NCI-H1092 (cell line): ENCODE results near the gene STK33.
"Not testable (repeated sequence)": the region's sequence is repeated elsewhere in the genome, so short reads cannot be mapped to it uniquely, and the experiment has no call there.

ENCODE experiments used
- DNase-seq: peaks from one replicate; lab custom pipeline; 2025; lab: John Stamatoyannopoulos, UW

Gene STK33

DNA sequence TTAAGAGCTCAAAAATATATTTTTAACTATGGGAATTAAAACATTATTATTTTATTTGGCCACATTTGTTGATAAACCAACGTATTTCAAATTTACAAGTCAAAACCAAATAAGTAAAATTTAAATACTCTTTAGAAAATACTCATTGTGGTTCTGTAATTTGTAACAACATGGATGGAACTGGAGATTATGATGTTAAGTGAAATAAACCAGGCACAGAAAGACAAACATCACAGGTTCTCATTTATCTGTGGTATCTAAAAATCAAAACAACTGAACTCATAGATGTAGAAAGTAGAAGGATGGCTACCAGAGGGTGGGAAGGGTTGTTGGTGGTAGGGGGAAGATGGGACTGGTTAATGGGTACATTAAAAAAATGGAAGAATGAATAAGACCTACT is 50.8 kb downstream of the STK33 start:
- DNase-seq, result no peak

DNA sequence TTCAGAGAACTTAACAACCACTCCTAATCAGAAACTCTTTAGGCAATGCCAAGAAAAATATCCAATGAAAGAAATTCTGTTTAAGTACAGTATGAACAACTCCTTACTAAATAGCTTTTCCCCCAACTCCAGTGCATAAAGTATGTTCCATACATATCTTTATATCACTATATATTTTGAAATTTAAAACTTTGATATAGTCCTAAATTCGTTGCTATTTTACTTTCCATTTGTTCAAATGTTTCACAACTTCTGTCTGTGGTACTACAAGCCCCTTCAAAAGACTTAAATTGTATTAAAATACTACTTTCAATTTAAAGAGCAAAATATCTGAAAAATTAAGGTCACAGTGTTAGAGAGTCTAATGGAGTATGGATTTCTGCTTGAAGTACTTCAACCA is 52.6 kb downstream of the STK33 start:
- DNase-seq, result no peak

- no peak for DNase-seq
These were observed 60.7 kb downstream of the STK33 start for GRCh38 chr11:8533332-8533731.

DNA sequence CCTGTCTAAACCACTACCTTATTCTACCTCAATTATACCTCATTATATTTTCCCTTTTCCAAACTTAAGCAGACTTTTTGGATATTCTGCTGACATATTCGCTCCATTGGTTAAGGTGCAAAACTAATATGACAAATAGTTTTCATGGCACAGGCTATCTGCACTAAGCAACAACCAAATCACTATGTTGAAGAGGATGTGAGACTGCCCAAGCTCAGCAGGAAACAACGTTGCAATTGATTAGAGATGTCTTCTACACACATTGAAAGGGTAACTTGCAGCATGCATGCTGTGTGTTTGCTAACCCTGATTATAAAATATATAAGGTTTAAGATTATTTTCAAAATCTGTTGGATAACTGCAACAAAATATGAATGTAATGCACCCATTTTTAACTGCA is 61.6 kb downstream of the STK33 start:
- no peak for DNase-seq

DNA sequence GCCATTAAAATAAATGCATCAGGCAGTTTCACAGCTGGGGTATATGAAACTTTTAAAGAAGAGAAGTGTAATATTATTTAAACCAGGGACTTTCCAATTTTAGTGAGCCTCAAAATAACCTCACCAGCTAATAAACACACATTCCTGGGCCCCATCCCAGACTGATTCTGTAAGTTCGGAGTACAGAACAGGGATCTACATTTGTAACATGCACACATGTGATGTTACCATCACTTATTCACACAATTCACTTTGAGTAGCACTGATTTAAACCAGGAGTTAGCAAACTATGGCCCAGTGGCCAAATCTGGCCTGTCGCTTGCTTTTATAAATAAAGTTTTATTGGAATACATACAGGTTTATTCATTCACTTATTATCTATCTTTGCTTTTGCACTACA is 62.0 kb downstream of the STK33 start:
- no peak for DNase-seq

DNA sequence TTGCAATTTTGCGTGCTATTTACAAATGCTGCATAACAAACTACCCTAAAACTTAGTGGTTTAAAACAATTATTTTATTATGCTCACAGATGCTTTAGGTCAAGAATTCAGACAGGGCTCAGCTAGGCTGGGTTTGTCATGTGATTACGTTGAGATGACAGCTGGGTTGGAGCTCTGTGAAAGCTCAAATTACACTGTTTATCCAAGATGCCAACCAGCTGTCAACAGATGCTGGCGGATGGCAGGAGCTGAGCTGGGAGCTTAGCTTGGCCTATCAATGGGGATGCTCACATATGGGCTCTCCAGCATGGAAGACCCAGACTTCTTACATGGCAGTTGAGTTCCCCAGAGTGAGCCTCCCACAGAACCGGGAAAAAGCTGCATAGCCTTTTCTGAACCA is 62.7 kb downstream of the STK33 start:
- DNase-seq, result peak; percentile 72

GRCh38 chr11:8527939-8528338 is 66.1 kb downstream of the STK33 start:
- DNase-seq, result no peak

- DNase-seq, result no peak
These were observed 70.6 kb downstream of the STK33 start for GRCh38 chr11:8523396-8523795.

DNA sequence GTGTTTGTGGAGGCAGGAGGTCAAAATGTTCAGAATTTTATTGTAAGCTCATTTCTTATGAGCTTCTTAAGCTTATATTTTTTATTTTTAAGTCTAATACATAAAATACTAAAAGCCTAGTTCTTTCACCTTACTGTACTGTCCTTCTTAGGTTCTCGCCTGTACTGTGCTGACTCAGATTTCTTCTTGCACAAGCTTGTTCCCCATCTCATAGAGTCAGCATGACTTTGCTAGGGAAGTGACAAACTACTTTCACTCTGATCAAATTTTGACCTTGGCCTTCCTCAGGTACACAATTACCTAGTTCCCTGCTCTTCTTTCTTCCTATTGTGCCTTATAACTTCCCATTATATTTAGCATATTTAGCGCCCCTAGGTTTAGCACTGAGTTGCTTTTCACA is 81.5 kb downstream of the STK33 start:
- DNase-seq, result no peak

- no peak for DNase-seq
These were observed 90.1 kb downstream of the STK33 start for GRCh38 chr11:8503910-8504364.

DNA sequence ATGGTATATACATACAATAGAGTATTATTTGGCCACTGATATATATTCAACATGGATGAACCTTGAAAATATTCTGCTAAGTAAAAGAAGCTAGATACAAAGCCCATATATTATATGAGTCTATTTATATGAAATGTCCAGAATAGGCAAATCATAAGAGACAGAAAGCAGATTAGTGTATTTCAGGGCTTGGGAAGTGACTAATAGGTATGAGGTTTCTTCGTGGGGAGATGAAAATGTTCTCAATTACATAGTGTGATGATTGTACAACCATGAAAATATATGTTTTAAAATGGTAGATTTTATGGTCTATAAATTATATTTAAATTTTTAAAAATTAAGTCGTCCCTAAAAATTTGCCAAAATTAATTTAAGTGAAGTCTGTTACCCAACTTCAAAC is 92.2 kb downstream of the STK33 start:
- DNase-seq, result no peak

GRCh38 chr11:8488395-8488794 is 105.6 kb downstream of the STK33 start:
- DNase-seq, result no peak

GRCh38 chr11:8487261-8487660 is 106.8 kb downstream of the STK33 start:
- no peak for DNase-seq

- no peak for DNase-seq
These were observed 109.8 kb downstream of the STK33 start for GRCh38 chr11:8484251-8484650.

GRCh38 chr11:8480858-8481257 is 113.2 kb downstream of the STK33 start:
- no peak for DNase-seq

DNA sequence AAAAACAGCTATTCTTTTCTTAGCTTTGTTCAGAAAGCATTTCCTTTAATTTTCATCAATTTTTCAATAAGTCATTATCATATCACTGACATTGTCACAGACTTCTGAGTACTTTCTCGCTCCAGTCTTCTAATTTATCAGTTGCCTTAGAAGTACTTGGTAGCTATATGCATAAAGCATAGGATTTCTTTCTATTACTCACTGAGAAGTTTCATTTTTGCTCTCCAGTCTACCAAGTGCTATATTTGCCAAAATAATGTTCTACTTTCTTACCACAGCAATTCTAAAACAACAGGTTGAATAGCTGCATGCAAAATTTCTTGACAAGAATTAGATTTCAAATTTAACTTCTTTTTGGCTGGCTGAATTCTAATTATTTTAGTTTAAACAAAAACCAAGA is 116.3 kb downstream of the STK33 start:
- DNase-seq, result no peak

DNA sequence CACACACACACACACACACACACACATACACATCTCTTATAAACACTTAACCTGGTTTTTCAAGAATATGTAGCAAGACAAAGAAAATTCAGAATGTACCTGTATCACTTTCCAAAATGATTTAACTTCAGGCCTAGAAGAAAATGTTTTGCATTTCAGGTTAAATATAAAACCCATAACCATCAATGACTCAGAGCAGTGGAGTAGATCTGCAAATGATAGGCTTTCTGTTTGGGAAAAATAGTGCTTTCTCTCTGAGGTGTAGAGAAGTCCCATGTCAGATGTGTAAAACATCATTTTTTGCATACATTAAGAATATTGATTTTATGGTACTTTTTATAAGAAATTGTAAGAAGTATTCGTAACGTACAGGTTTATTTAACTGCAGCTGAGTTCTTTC is 116.9 kb downstream of the STK33 start:
- DNase-seq, result no peak

GRCh38 chr11:8467806-8468205 is 126.2 kb downstream of the STK33 start:
- not testable (repeated sequence) for DNase-seq

GRCh38 chr11:8467356-8467755 is 126.7 kb downstream of the STK33 start:
- DNase-seq, result not testable (repeated sequence)

DNA sequence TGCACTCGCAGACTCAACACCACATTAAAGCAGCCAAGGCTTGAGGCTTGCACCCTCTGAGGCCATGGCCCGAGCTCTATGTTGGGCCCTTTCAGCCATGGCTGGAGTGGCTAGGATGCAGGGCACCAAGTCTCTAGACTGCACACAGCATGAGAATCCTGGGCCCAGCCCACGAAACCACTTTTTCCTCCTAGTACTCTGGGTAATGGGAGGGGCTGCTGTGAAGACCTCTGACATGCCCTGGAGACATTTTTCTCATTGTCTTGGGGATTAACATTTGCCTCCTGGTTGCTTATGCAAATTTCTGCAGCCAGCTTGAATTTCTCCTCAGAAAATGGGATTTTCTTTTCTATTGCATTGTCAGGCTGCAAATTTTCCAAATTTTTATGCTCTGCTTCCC is 127.1 kb downstream of the STK33 start:
- DNase-seq, result not testable (repeated sequence)

GRCh38 chr11:8459711-8460399 is 134.2 kb downstream of the STK33 start:
- no peak for DNase-seq

DNA sequence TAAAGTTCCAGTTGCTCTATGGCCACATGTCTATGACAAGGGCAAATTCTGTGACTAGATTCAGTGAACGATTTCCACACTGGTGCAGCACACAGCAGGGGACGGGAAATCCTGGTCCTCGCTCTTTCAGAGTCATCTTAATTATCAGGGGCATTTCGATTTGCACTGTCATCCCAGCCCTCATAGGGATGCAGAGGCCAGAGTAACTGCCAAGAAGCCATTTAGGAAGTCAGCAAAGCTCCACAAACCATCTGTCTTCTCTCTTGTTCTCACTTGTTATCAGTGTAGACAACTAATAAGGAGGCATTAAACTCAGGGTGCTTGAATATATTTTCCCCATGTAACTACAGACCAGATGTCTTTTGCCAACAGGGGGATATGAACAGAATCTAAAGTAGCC is 151.7 kb downstream of the STK33 start:
- peak; percentile 24 for DNase-seq

GRCh38 chr11:8440649-8441048 is 153.4 kb downstream of the STK33 start:
- no peak for DNase-seq

DNA sequence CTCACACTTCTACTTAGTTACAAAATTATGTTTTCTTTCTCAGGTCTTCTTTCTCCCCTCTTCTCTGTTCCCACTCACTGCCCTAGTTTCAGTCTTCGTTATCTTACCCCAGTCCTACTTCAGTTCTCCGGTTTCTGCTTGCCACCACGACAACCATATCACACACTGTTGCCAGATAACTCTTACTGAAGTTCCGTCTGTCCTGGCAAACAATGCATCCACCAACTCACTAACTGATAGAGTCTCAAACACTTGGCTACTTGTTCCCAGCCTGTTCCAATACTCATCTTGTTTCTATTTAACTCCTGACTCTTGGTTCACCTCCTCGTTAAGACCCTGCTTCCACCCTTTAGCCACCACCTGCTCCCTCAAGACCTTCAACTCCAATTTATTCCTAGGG is 164.5 kb downstream of the STK33 start:
- DNase-seq, result no peak
